GM23338 (cell line): Measurements from ENCODE around the gene SVIL. TPM values are rescaled to one million over a fixed set of nuclear protein-coding genes. Genes with fewer than 3 reads are reported as not detected.
"Not testable (repeated sequence)": the region's sequence is repeated elsewhere in the genome, so short reads cannot be mapped to it uniquely, and the experiment has no call there.

Source experiments
- ATAC-seq: fragments of 200-7000 bp; cut with Tn5 transposase; 3 replicates; pipeline ENCODE4 v1.9.1; 2020
- DNase-seq: peaks from one replicate; pipeline ENCODE4 v3.0.0-alpha.2; 2015; ENCODE audit warnings: low spot score
- H2AFZ ChIP-seq: fragments of 200-600 bp; sonication (generic); 2 replicates; pipeline ENCODE4 v1.8.0; 2016; ENCODE audit warnings: antibody characterized with exemption, mild to moderate bottlenecking, moderate library complexity
- H3F3A ChIP-seq: fragments of 200-600 bp; sonication (generic); replicated peaks from 2 replicates; pipeline ENCODE4 v1.8.0; 2017; ENCODE audit warnings: antibody characterized with exemption, mixed run types, low read depth
- H3K27ac ChIP-seq: fragments of 200-600 bp; sonication (generic); 2 replicates; pipeline ENCODE4 v1.6.1; 2016; ENCODE audit warnings: low read depth
- H3K27me3 ChIP-seq: fragments of 200-600 bp; sonication (generic); 2 replicates; pipeline ENCODE4 v1.8.0; 2016; ENCODE audit warnings: mild to moderate bottlenecking, mixed run types, moderate library complexity; ENCODE audit not compliant: insufficient read depth
- H3K36me3 ChIP-seq: fragments of 200-600 bp; sonication (generic); 2 replicates; pipeline ENCODE4 v1.8.0; 2016; ENCODE audit warnings: mild to moderate bottlenecking; ENCODE audit not compliant: insufficient read depth
- H3K4me1 ChIP-seq: fragments of 200-600 bp; sonication (generic); 2 replicates; pipeline ENCODE4 v1.8.0; 2016; ENCODE audit warnings: mild to moderate bottlenecking, moderate library complexity; ENCODE audit not compliant: insufficient read depth
- H3K4me2 ChIP-seq: fragments of 200-600 bp; sonication (generic); 2 replicates; pipeline ENCODE4 v1.7.1; 2017; ENCODE audit warnings: mixed run types
- H3K4me3 ChIP-seq: fragments of 200-600 bp; sonication (generic); 2 replicates; pipeline ENCODE4 v1.6.1; 2016; ENCODE audit warnings: mixed run types
- H3K79me2 ChIP-seq: fragments of 200-600 bp; sonication (generic); replicated peaks from 2 replicates; pipeline ENCODE4 v1.8.0; 2017; ENCODE audit warnings: mild to moderate bottlenecking; ENCODE audit not compliant: insufficient read depth
- H3K9me2 ChIP-seq: fragments of 200-600 bp; sonication (generic); 2 replicates; pipeline ENCODE4 v1.8.0; 2017; ENCODE audit not compliant: insufficient read depth
- H4K20me1 ChIP-seq: fragments of 200-600 bp; sonication (generic); replicated peaks from 2 replicates; pipeline ENCODE4 v1.8.0; 2017; ENCODE audit warnings: mild to moderate bottlenecking; ENCODE audit not compliant: insufficient read depth
- H3K27ac Mint-ChIP-seq: 2 replicates; pipeline ENCODE4 v1.8.0; 2020; ENCODE audit warnings: inconsistent platforms, mild to moderate bottlenecking, moderate library complexity, mixed read lengths
- H3K27me3 Mint-ChIP-seq: 3 replicates; pipeline ENCODE4 v1.8.0; 2022; ENCODE audit warnings: low read depth, mild to moderate bottlenecking, moderate library complexity, mixed read lengths, inconsistent platforms; ENCODE audit not compliant: insufficient read depth, poor library complexity
- H3K36me3 Mint-ChIP-seq: 3 replicates; pipeline ENCODE4 v1.8.0; 2021; ENCODE audit warnings: low read depth, mild to moderate bottlenecking, inconsistent platforms, moderate library complexity, mixed read lengths
- H3K4me1 Mint-ChIP-seq: 3 replicates; pipeline ENCODE4 v1.8.0; 2020; ENCODE audit warnings: mild to moderate bottlenecking, inconsistent platforms, mixed read lengths
- H3K4me3 Mint-ChIP-seq: 3 replicates; pipeline ENCODE4 v1.8.0; 2021; ENCODE audit warnings: moderate library complexity, mild to moderate bottlenecking, inconsistent platforms, mixed read lengths
- H3K9me3 Mint-ChIP-seq: 3 replicates; pipeline ENCODE4 v1.8.0; 2020; ENCODE audit warnings: moderate library complexity, mild to moderate bottlenecking, inconsistent platforms, mixed read lengths
- CTCF ChIP-seq, 2 experiments: fragments of 200-600 bp in 1 of 2; sonication (generic) in 1 of 2; conservative IDR thresholded peaks; 2 replicates each; pipeline versions ENCODE4 v1.5.1 to v1.6.1; 2016 to 2017; ENCODE audit warnings: antibody characterized with exemption in 2 of 2, low read depth in 2 of 2, mild to moderate bottlenecking in 2 of 2, moderate library complexity in 1 of 2
- ETS1 ChIP-seq: IDR thresholded peaks from 2 replicates; pipeline ENCODE4 v1.6.1; 2016; ENCODE audit warnings: antibody characterized with exemption
- EZH2 ChIP-seq: fragments of 200-600 bp; sonication (generic); IDR thresholded peaks from one replicate; pipeline ENCODE4 v1.8.0; 2017; ENCODE audit warnings: antibody characterized with exemption, mild to moderate bottlenecking, low read depth; ENCODE audit not compliant: unreplicated experiment
- EZH2phosphoT487 ChIP-seq: fragments of 200-600 bp; sonication (generic); IDR thresholded peaks from one replicate; pipeline ENCODE4 v1.8.1; 2018; ENCODE audit warnings: antibody characterized with exemption; ENCODE audit not compliant: unreplicated experiment
- JUNB ChIP-seq: IDR thresholded peaks from one replicate; pipeline ENCODE4 v1.6.1; 2016; ENCODE audit warnings: antibody characterized with exemption; ENCODE audit not compliant: unreplicated experiment
- NANOG ChIP-seq: IDR thresholded peaks from 2 replicates; pipeline ENCODE4 v1.6.1; 2016; ENCODE audit warnings: antibody characterized with exemption, borderline replicate concordance
- POLR2AphosphoS5 ChIP-seq: IDR thresholded peaks from 2 replicates; pipeline ENCODE4 v1.6.1; 2016; ENCODE audit warnings: antibody characterized with exemption, low read depth
- REST ChIP-seq: IDR thresholded peaks from one replicate; pipeline ENCODE4 v1.6.1; 2018; ENCODE audit warnings: antibody characterized with exemption; ENCODE audit not compliant: unreplicated experiment
- STAT1 ChIP-seq: IDR thresholded peaks from one replicate; pipeline ENCODE4 v1.6.1; 2016; ENCODE audit warnings: antibody characterized with exemption; ENCODE audit not compliant: unreplicated experiment
- ZNF114 ChIP-seq: fragments of 250-450 bp; sonication (Bioruptor Pico); IDR thresholded peaks from 2 replicates; pipeline ENCODE4 v1.5.0; 2020; ENCODE audit warnings: mild to moderate bottlenecking, moderate library complexity
- ZNF331 ChIP-seq: fragments of 250-450 bp; sonication (Bioruptor Pico); IDR thresholded peaks from 2 replicates; pipeline ENCODE4 v1.5.0; 2020; ENCODE audit warnings: low read depth, mild to moderate bottlenecking, moderate library complexity
- polyA plus RNA-seq: library from polyadenylated mRNA; unstranded; fragments of >200 nt; fragmentation: Nextera tagmentation; extraction: Ambion mirVana; gene quantifications from 2 replicates; pipeline ENCODE4 v1.2.1, GENCODE V29; 2016
- total RNA-seq: library from RNA; depleted of rRNA; stranded (reverse); fragments of >200 nt; shearing (Covaris generic); gene quantifications from 2 replicates; pipeline ENCODE4 v1.2.3, GENCODE V29; 2014

Gene SVIL
- total and polyA plus RNA-seq, 2 experiments from 2014 or later, result 8.8 to 34.9 TPM

- H3K36me3 ChIP-seq, H3K4me1 ChIP-seq, DNase-seq, H3K27me3 ChIP-seq, H4K20me1 ChIP-seq, H3K27ac Mint-ChIP-seq, H3K27me3 Mint-ChIP-seq, H3K27ac ChIP-seq, H3K4me3 ChIP-seq, ATAC-seq, H3K4me3 Mint-ChIP-seq, H3F3A ChIP-seq, H3K4me1 Mint-ChIP-seq, H3K4me2 ChIP-seq, H3K79me2 ChIP-seq, H2AFZ ChIP-seq, H3K9me2 ChIP-seq: not testable (repeated sequence)
- H3K36me3 Mint-ChIP-seq, result peaks cover 31% of the 10 kb centered on the region
- peaks cover 32% of the 10 kb centered on the region for H3K9me3 Mint-ChIP-seq
Measured at GRCh38 chr10:29610331-29610730, 24.4 kb downstream of the SVIL start.

- H3K4me3 ChIP-seq, result no peak overlapping the region
- no peaks in the 10 kb centered on the region for H3F3A ChIP-seq
- DNase-seq (no peak), ATAC-seq (no peak)
- no peak overlapping the region for H3K27ac ChIP-seq
- no peak overlapping the region for H3K27ac Mint-ChIP-seq
- H3K27me3 ChIP-seq, result no peaks in the 10 kb centered on the region
- no peak overlapping the region for H3K4me2 ChIP-seq
- peaks cover 6% of the 10 kb centered on the region for H3K27me3 Mint-ChIP-seq
- H3K9me2 ChIP-seq, result no peaks in the 10 kb centered on the region
- H2AFZ ChIP-seq, result no peak overlapping the region
- peaks cover 31% of the 10 kb centered on the region for H3K36me3 Mint-ChIP-seq
- no peaks in the 10 kb centered on the region for H3K4me1 Mint-ChIP-seq
- H3K4me3 Mint-ChIP-seq, result no peak overlapping the region
- no peaks in the 10 kb centered on the region for H3K36me3 ChIP-seq
- H4K20me1 ChIP-seq, result no peaks in the 10 kb centered on the region
- no peaks in the 10 kb centered on the region for H3K4me1 ChIP-seq
- H3K9me3 Mint-ChIP-seq, result peaks cover 32% of the 10 kb centered on the region
- no peaks in the 10 kb centered on the region for H3K79me2 ChIP-seq
- TF ChIP-seq REST (no peak), EZH2phosphoT487 (no peak), STAT1 (no peak), NANOG (no peak), EZH2 (no peak), ZNF114 (no peak), POLR2AphosphoS5 (no peak), CTCF (conservative IDR thresholded peaks at IDR 0.05; ENCODE audit: low read depth in 2 of 2) (no peak), ZNF331 (CRISPR knock-in tag) (no peak), ETS1 (no peak), JUNB (no peak)
Measured at GRCh38 chr10:29609696-29610095, 25.1 kb downstream of the SVIL start.
